ENCODE results near the gene COMT.

DNA sequence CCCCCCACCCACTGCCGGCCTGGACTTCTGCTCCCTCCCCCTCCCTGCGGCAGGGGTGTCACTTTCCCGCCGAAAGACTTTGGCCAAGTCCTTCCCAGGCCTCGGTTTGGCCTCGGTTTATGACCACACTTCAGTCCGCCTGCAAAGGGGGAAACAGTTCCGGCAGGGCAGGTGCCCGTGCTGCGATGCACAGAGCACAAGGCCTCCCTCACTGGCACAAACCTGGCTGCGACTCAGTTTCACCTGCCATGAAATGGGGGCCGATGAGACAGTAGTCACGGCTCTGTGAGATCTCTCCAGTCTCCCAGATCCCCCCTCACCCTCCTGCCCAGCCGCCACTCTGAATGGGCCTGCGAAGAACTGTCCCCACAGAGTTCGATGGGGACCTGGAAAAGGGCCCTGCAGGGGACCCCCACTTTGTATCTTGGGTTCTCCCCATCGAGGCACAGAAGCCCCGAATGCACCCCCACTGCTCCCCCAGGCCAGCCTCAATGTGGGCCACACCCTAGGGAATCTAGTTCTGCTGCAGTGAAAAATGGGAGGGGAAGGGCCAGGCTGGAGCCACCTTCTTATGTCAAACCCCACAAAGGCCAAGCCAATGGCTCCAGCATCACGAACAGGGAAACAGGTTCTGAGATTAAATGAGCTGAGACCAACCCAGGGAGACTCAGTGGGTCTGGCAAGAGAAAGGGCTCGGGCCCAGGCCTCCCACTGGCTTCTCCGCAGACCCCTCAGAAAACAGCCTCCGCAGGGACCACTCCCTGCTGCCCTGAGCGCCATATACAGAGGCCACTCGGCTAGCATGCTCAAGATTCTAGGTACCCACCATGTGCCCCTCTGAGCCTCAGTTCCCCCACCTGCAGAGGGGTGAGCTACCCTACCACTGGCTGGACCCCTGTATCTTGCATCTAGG, 46.1 kb downstream of the COMT start:
- TF ChIP-seq, protein P1, sequence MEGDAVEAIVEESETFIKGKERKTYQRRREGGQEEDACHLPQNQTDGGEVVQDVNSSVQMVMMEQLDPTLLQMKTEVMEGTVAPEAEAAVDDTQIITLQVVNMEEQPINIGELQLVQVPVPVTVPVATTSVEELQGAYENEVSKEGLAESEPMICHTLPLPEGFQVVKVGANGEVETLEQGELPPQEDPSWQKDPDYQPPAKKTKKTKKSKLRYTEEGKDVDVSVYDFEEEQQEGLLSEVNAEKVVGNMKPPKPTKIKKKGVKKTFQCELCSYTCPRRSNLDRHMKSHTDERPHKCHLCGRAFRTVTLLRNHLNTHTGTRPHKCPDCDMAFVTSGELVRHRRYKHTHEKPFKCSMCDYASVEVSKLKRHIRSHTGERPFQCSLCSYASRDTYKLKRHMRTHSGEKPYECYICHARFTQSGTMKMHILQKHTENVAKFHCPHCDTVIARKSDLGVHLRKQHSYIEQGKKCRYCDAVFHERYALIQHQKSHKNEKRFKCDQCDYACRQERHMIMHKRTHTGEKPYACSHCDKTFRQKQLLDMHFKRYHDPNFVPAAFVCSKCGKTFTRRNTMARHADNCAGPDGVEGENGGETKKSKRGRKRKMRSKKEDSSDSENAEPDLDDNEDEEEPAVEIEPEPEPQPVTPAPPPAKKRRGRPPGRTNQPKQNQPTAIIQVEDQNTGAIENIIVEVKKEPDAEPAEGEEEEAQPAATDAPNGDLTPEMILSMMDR (IDR thresholded peaks at IDR 0.05 in 8 of 11, conservative IDR thresholded peaks at IDR 0.05 in 3 of 11): no peak
- no peak for TF ChIP-seq POLR2A (IDR thresholded peaks at IDR 0.05)
